HG02759 (cell line): ENCODE measurements around the gene FBLIM1.

Experiments
- ATAC-seq: cut with Tn5 transposase; IDR thresholded peaks from one replicate; pipeline ENCODE4 v1.9.1; 2021; ENCODE audit warnings: mild to moderate bottlenecking, moderate library complexity; ENCODE audit not compliant: unreplicated experiment

The FBLIM1 gene

DNA sequence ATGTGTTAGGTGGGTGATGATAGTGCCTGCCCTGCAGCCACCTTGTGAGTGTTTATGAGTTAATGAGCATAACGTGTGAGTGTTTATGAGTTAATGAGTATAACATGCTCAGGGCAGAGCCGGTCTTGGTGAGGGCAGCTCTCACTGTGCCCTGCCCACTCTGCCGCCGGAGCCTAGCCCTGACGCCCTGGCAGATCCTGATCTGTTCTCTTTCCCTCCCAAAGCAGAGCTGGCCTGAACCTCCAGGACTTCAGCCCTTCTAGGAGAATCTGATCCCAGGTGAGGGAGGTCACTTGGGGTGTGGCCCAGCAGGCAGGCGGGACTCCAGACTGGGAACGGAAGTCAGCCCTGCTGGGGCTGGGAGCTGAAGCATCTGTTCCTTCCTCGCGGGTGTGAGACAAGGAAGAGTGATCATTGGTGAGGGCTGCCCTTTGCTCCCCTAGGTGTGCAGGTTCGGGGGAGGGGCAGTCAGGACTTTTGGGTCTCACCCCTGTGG lies 5.7 kb downstream of the FBLIM1 start:
- ATAC-seq: no peak

DNA sequence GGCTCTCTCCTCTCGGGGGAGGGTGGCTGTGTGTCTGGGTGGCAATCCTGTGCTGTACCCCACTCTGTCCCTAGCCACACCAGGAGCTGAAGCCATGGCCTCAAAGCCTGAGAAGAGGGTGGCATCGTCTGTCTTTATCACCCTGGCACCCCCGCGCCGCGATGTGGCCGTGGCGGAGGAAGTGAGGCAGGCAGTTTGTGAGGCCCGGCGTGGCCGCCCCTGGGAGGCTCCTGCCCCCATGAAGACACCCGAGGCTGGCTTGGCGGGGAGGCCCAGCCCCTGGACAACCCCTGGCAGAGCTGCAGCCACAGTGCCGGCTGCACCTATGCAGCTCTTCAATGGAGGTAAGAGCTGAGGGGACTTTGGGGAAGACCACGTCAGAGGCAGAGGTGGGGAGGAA lies 6.3 kb downstream of the FBLIM1 start:
- no peak for ATAC-seq

DNA sequence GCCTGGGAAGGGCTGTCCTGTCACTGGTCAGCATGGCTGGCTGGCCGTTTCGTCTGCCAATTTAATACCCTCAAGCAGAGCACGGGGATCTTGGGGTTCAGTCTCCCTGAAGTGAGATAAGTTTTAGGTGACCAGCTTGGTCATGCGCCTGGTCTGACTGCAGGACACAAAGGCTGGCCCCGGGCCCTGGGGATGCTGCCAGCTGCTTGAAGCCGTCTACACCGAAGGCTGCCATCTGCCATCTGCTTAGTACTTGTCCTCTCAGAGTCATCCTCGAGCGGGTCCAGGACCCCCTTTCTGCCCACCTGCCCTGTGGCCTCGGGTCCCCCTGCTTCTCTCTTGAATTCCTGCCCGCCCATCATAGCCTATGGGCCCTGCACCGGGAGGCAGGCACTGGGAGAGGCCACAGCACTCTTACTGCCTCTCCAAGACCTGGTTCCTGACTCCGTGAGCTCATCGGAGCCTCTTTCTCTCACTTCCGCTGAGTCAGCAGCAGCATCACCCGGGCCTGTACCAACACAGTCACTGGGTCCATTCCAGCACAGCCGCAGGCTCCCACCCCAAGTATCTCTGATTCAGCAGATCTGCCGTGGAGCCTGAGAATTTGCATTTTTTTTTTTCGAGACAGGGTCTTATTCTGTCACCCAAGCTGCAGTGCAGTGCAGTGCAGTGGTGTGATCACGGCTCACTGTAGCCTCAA lies 7.0 kb downstream of the FBLIM1 start:
- ATAC-seq: no peak

DNA sequence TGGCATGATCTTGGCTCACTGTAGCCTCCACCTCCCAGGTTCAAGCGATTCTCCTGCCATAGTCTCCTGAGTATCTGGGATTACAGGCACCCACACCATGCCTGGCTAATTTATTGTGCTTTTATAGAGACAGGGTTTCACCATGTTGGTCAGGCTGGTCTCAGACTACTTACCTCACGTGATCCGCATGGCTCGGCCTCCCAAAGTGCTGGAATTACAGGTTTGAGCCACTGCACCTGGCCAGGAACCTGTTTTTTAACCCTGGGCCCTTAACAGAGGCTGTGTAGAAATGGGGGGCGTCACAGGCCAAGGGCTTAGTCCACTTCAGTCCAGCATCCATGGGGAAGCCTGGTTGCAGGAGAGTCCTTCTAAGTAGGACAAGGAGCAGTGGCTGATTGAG lies 9.3 kb downstream of the FBLIM1 start:
- ATAC-seq: no peak

DNA sequence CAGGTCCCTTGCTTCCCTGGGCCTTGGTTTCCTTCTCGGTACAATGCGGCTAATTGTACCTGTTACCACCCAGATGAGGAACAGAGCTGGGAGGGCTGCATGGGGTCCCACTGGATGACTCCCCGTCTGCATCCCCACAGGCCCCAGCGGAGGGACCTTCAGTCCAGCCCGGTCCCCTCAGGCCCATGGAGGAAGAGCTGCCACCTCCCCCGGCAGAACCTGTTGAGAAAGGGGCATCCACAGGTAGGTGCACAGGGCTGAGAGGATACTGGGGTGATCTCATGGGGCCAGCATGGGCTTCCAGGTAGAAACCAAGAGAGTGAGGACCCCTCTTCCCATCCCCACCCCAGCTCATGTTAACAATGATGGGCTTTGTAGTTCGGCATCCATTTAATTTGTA lies 9.8 kb downstream of the FBLIM1 start:
- no peak for ATAC-seq

DNA sequence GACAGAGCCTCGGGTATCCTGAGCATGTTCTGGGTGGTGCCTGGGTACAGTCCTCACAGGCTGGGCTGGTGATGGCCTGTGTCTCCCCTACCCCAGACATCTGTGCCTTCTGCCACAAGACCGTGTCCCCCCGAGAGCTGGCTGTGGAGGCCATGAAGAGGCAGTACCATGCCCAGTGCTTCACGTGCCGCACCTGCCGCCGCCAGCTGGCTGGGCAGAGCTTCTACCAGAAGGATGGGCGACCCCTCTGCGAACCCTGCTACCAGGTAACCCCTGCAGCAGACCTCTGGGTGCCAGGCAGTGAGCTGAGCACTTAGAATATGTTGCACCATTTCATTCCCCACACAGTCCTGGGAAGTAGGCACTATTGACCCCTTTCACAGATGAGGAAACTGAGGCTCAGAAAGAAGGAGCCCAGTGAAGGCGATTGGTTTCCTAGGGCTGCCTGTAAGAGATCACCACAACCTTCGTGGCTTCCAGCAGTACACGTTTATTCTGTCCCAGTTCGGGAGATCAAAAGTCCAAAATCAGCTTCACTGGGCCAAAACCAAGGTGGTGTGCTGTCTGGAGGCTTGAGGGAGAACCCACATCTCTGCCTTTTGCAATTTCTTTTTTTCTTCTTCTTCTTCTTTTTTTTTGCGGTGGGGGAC lies 11.8 kb downstream of the FBLIM1 start:
- no peak for ATAC-seq

DNA sequence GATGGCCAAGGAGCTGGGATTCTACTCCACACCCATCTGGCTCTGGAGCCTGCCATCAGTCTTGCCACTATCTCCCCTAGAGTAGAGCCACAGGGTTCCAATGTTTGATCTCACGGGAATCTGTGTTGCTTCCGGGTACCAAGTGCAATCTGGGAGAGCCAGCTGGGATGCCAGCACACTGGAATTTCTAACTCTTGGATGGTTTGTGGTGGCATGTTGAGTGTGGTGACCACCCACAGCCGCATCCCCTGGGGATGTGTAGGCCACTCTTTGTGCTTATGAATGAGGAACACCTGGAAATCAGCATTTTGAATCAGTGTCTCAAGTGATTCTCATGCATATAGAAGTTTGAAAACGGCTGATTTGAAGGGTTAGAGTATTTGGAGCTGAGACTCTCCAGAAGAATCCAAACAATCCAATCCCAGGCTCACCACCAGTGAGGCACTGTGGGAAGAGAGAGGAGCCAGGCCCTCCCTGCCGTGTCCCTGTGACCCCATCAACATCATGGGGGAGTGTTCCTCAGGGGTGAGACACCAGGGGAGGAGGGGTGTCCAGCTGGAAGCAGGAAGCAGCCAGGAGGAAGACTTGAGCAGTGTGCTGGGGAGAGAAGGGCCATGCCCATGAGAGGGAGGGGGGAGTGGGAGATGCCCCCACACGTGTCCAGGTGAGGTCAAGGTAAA lies 13.4 kb downstream of the FBLIM1 start:
- ATAC-seq: no peak

DNA sequence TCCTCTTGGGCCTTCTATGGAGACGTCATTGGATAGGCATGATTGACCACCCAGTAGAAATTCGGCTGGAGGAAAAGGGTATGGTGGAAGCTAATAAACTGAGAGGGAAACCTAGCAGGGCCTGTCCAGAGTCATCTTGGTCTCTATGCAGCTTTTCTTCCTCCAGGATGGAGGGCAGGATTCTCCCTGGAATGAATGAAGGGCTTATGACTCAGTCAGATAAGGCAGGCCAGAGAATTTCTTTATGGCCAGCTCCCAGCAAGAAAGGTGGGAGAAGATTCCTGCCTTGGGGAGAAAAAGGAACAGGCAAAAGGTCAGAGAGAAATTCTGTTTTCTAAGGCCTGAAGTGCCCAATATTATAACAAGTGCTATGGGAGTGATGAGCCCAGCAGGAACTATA lies 17.1 kb downstream of the FBLIM1 start:
- ATAC-seq: no peak

DNA sequence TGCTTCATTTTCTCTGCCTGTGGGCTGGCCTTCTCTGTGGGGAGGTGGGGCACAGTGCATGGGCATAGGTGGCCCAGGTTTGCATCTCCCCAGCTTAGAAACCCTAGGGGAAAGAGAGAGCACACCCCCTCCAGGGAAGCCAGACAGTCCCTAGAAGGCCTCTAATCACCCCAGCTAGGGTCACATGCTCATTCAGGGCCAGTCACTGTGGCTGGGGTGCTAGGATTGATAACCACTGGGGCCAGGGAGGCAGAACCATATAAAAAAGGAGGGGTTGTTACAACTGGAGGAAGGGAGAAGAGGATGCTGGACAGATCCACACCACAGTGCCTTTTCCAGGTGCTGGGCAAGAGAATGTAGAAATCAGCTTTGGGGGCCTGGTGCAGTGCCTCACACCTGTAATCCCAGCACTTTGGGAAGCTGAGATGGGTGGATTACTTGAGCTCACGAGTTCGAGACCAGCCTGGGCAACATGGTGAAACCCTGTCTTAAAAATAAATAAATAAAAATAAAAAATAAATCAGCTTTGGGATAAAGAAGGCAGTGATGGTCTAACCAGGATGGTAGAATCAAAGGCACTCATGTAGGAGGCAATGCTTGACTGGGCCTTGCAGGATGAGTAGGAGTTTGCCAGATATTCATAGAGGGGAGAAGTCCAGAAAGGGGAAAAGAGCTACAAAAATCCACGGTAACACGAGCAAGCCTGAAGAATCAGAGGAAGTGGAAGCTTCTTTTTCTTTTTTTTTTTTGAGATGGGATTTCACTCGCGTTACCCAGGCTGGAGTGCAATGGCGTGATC lies 19.5 kb downstream of the FBLIM1 start:
- ATAC-seq: no peak

DNA sequence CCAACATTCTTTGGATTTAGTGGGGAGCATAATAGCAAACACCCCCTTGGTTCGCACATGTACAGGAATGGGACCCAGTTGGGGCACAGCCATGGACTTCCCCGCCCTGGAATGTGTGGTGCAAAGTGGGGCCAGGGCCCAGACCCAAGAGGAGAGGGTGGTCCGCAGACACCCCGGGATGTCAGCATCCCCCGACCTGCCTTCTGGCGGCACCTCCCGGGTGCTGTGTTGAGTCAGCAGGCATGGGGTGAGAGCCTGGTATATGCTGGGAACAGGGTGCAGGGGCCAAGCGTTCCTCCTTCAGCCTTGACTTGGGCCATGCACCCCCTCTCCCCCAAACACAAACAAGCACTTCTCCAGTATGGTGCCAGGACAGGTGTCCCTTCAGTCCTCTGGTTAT lies 27.1 kb downstream of the FBLIM1 start:
- ATAC-seq: no peak

DNA sequence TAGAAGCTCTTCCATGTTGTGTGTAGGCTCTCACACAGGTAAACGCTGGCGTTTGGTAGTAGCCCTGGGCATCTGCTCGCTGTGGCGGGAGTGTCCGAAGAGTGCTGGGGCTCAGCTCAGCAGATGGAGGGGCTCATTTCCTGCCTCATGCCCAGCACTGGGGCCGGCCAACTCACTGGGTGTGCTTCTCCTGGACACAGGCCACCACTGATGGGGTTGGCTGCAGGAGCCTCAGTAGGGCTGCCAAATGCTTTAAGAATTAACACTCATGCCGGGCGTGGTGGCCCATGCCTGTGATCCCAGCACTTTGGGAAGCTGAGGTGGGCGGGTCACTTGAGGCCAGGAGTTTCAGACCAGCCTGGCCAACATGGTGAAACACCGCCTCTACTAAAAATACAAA lies 28.0 kb downstream of the FBLIM1 start:
- no peak for ATAC-seq

DNA sequence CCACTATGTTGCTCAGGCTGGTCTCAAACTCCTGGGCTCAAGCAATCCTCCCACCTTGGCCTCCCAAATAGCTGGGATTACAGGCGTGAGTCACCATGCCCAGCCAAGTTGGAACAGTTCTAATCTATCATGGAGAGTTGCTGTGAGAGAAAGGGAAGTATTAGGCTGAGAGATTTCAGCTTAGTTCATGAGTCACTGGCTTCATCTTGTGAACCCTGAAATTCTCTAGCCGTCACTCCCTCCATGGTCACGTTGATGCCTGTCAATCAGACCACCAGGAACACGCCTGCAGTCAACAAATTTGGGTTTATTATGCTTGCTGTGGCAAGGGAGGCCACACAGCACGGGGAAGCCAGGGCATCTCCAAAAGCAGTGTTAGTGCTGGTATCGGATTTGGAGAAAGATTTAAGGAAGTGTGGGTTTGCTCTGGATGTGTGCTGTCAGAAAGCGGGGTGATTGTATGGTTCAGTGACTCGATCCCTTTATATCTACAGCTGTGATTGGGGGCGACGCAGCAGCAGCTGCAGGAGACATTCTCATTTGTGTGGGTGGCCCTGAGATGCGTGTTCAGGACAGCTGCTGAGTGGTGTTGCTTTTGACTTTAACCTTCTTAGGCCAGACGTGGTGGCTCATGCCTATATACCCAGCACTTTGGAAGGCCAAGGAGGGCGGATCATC lies 30.2 kb downstream of the FBLIM1 start:
- ATAC-seq: no peak

DNA sequence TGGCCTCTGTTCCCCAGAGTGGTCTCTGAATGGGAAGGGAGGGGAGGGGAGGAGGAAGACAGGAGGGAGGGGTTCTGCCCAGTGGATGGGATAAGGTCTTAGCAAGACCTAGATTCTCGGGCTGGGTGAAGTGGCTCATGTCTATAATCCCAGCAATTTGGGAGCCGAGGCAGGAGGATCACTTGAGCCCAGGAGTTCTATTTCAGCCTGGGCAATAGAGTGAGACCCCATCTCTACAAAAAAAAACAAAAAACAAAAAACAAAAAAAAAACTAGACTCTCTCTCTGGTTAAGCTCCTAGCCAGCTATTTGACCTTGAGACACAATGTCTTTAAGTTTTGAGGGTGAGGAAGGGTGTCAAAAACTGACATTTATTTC lies 37.5 kb downstream of the FBLIM1 start:
- ATAC-seq: no peak

DNA sequence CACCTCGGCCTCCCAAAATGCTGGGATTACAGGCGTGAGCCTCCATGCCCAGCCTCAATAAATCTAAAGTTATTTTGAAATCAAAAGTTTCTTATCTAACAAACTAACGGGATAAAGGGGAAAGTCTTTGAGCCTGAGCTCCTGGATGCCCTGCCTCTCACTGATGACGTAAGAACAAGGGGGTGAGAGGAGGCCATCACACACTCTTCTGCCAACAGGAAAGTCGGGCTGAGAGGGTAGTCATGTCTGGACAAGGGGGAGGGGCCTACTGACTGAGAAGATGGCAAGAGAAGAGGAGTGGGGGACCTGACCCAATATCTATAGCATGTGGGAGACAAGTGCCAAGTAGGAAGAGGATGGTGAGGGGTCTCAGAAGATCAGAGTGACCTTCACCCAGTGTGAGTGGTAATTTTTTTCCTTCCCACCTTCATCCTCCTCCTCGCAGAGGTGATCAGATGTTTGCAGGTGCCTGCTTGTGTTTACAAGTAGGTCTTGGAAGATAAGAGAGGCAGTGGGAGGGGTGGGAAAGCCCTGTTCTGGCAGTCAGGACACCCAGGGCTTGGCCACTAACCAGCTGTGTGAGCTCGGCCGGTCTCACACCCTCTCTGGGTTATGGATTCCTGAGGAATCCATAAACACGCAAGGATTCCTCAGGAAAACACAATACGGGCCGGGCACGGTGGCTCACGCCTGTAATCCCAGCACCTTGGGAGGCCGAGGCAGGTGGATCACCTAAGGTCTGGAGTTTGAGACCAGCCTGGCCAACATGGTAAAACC lies 39.2 kb downstream of the FBLIM1 start:
- no peak for ATAC-seq

DNA sequence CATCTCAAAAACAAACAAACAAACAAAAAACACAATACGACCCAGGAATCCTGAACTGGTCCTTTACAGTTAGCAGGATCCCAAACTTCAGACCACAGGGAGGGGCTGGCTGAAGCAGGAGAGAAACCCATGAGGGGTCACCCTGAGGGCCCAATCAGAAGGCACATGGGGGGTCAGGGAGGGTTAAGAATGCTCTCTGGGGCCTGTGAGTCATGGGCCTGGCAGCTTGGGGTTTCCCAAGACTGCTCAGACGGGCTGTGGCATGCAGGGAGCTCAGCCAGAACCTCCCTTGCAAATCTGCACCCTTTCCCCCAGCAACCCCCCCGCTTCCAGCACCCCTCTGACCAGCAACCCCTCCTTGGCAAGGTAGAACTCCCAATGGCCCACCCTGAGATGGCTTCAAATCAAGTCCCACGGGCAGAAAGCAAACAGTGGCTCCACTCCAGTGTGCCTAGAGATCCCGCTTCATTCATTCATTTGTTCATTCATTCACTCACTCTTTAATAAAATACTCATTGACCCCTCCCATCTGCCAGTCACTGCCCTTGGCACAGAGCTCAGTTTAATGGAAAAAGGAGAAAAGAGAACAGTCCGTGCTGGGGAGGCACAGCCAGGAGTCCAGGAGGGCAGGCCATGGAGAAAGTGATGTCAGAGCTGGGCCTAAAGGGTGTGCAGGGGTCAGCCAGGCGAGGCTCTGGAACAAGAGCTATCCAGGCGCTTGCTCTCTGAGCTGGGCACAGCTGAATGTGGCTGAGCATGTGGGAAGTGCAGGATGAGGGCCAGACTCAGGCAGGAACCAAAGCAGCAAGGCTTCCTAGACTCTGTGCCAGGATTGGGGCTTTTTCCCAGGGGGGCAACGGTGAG lies 40.6 kb downstream of the FBLIM1 start:
- ATAC-seq: no peak

DNA sequence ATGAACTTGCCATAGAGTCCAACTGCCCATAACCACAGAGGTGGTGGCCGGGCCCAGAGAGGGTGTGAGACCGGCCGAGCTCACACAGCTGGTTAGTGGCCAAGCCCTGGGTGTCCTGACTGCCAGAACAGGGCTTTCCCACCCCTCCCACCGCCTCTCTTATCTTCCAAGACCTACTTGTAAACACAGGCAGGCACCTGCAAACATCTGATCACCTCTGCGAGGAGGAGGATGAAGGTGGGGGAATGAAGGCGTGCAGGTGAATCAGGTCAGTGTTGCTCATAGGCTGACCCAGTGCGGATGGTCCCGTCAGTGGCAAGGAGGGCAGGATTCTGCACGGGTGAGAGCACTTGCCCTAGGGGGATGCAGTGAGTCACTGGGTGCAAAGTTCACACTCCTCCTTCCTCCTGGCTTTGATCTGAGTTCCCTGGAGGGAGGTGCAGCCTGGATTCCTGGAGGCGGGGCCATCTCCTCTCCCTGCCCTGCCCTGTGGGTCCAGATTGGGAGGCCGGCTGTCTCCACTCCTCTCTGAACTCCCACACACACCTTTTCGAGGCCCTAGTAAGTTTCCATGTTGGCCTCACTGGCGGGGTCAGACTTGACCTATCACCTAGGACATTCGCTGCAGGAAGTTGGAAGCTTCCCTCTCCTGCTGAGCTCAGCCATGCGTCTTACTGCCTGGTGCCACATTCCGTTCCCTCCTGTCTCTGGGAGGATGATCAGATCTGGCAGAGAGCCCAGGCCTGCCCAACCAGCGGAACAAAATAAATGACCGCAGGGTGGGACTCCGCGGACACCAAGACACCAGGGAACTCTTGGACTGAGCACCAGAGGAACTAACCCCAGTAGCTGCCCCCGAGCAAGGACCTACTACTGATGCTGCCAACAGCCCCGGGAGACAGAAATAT lies 41.6 kb downstream of the FBLIM1 start:
- no peak for ATAC-seq

DNA sequence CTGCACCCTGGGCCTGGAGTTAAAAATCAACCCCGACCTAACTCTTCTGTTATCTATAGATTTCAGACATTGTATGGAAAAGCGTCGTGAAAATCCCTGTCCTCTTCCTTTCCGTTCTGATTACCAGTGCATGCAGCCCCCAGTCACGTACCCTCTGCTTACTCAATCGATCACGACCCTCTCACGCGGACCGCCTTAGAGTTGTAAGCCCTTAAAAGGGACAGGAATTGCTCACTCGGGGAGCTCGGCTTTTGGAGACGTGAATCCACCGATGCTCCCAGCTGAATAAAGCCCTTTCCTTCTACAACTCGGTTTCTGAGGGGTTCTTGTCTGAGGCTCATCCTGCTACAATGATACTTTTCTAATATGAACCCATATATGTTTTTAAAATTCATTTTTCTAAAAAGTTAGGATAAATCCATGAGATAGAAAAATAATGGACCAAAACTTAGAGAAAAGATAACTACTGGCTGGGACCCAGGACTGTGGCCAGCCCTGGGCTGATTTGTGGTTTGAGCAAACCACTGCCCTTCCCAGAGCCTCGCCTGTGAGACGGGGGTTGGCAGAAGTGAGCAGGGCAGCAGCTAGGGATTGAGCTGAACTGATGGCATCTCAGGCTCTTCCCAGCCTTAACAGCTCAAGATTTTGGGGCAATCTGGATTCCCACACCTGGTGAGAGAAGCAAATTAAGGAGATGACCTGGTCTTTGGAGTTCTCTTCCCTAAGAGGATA lies 43.8 kb downstream of the FBLIM1 start:
- no peak for ATAC-seq
